GM10266 (cell line): ENCODE measurements around the gene HDDC3.

Experiments used
- DNase-seq: peaks from one replicate; pipeline ENCODE4 v3.0.0; 2012; ENCODE audit errors: extremely low spot score
- TF ChIP-seq, protein P1 (sequence below): IDR thresholded peaks from 2 replicates; pipeline ENCODE4 v1.5.1; 2012; ENCODE audit warnings: mild to moderate bottlenecking, low read depth; ENCODE audit not compliant: control insufficient read depth, insufficient read depth; ENCODE audit errors: missing control alignments

Gene HDDC3

DNA sequence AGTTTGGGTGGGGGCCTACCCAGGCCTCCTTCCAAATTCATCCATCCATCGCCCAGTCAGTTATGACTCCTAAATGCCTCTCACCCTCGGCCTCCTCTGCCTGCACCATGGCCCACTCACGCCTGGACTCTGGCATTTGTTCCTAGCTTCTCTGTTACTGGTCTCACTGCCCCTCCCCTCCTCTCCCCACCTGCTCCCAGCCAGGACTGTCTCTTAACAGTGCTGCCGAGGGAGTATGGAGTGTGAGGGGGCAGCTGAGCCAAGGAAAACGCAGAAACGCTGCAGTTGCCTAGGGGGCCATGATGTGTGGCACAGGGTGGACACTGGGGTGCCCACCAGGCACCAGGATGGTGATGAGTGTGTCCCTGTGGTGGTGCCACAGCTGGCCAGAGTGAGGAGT, 25.4 kb upstream of the HDDC3 start:
- no peak for DNase-seq
- TF ChIP-seq, protein P1, sequence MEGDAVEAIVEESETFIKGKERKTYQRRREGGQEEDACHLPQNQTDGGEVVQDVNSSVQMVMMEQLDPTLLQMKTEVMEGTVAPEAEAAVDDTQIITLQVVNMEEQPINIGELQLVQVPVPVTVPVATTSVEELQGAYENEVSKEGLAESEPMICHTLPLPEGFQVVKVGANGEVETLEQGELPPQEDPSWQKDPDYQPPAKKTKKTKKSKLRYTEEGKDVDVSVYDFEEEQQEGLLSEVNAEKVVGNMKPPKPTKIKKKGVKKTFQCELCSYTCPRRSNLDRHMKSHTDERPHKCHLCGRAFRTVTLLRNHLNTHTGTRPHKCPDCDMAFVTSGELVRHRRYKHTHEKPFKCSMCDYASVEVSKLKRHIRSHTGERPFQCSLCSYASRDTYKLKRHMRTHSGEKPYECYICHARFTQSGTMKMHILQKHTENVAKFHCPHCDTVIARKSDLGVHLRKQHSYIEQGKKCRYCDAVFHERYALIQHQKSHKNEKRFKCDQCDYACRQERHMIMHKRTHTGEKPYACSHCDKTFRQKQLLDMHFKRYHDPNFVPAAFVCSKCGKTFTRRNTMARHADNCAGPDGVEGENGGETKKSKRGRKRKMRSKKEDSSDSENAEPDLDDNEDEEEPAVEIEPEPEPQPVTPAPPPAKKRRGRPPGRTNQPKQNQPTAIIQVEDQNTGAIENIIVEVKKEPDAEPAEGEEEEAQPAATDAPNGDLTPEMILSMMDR, result no peak

DNA sequence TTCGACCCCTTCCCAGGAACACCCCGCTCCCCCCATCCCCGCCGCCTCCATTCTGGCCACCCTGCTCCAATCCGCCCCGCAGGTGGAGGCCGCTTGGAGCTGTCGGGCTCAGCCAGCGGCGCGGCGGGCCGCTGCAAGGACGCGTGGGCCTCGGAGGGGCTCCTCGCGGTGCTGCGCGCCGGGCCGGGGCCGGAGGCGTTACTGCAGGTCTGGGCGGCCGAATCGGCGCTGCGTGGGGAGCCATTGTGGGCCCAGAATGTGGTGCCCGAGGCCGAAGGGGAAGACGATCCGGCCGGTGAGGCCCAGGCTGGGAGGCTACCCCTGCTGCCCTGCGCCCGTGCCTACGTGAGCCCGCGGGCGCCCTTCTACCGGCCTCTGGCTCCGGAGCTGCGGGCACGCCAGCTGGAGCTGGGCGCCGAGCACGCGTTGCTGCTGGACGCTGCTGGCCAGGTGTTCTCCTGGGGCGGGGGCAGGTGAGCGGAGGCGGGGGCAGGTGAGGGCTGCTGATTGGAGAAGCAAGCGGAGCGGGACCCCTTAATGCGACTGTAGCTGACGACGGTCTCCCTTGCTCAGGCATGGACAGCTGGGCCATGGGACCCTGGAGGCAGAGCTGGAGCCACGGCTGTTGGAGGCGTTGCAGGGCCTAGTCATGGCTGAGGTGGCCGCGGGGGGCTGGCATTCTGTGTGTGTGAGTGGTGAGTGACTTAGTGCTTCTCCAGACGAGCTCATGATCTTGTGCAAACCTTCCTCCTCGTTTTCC, 24.9 kb upstream of the HDDC3 start:
- TF ChIP-seq, protein P1, result no peak
- DNase-seq, result no peak

DNA sequence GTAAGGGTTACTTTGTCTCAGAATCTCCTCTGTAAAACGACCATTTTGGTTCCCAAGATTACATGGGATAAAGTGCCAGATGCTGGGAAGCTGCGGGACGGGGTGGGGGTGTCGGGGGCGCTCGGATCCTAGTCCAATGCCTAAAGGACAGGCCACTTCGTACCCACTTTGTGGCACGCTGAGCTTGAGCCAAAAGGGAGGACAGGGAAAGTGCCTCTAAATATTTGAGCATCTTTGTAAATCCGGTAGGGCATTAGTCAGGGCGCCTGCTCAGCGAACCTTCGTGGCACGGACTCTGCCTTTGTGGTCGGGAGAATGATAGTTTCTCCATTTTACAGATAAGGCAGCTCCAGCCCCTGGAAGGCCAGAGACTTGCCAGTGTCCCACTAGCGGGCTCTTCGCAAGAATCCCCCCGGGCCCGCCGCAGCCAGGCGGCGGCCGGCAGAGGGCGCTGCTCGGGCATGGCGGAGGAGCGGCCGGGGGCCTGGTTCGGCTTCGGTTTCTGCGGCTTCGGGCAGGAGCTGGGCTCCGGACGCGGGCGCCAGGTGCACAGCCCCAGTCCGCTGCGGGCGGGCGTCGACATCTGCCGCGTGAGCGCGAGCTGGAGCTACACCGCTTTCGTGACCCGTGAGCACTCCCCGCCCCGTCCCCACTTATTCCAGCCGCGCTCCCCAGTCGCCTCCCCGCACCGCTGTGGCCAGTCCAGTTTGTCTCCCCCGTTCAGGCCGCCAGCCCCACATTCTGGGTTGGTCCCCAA, 24.1 kb upstream of the HDDC3 start:
- DNase-seq, result peak; percentile 92
- TF ChIP-seq, protein P1, result peak; percentile 91

DNA sequence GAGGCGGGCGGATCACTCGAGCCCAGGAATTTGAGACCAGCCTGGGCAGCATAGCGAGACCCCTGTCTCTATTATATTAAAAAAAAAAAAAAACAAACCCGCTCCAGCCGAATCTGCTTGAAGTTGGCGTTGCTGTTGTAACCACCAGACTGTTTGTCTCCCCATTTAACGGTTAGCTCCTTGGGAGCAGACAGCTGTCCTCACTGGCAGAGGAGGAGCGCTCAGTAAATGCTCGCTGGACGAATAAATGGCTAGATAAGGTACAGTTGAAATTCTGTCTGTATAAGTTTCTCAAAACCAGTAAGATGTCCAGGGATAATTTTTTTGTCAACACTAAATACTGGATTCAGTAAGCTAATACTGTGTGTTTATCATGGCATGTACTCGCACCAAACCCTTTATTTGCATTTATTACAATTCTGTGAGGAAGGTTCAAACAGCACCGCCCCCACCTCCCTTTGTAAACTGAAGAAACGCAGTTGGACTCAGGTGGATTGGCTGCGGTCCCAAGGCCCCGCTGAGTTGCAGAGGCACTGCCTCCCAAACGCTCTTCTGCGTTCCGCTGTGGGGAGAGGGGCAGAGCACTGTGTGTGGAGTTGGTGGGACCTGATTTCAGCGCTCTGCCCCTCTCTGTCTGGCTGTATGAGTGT, 23.4 kb upstream of the HDDC3 start:
- DNase-seq, result no peak
- TF ChIP-seq, protein P1, result no peak

DNA sequence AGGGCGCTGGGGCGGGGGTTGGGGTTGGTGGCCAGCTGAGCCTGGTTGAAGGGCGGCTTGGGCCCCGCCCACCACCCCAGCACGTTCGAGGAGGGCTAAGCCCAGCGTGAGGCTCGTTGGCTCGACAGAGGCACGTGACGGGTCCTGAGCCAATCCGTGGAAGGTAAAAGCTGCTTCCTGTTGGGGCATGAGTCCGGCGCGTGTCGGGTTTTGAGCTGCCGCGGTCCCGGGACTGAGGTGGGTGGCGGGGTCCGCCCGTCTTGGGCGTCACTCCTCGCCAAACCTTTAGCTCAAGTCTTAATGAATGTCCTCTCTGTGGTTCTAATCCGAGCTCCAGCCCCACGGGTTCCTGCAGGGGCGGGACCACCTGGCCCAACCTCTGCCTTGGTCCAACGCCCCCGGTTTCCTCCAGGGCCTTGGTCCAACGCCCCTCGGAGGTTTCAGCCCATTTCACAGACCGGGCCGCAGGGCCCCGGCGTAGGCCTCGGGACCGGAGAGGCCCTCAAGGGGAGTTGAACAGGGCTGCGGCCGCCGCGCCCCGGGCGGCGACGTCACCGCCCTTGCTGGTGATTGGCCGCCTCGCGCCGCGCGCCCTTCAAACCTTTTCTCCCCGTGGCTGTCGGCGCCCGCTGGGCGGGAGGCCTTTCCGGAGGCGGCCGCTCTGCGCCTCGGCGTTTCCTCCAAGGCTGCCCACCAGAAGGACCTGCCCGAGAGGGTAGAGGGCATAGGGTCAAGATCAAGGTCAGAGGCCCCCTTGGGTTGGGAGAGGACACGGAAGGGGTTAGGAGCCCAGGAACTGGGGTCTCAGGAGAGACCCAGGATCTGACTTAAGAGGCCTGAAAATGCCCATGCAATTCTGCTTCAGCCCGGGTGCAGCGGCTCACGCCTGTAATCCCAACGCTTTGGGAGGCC, 22.6 kb upstream of the HDDC3 start, which contains the start of gene RCCD1:
Gene RCCD1 (plus strand): TSS at position 173 of the 912 bp plus-strand sequence. CDS start 1,851 bp downstream, outside the sequence.
- DNase-seq, result peak; percentile 99
- TF ChIP-seq, protein P1, result no peak

DNA sequence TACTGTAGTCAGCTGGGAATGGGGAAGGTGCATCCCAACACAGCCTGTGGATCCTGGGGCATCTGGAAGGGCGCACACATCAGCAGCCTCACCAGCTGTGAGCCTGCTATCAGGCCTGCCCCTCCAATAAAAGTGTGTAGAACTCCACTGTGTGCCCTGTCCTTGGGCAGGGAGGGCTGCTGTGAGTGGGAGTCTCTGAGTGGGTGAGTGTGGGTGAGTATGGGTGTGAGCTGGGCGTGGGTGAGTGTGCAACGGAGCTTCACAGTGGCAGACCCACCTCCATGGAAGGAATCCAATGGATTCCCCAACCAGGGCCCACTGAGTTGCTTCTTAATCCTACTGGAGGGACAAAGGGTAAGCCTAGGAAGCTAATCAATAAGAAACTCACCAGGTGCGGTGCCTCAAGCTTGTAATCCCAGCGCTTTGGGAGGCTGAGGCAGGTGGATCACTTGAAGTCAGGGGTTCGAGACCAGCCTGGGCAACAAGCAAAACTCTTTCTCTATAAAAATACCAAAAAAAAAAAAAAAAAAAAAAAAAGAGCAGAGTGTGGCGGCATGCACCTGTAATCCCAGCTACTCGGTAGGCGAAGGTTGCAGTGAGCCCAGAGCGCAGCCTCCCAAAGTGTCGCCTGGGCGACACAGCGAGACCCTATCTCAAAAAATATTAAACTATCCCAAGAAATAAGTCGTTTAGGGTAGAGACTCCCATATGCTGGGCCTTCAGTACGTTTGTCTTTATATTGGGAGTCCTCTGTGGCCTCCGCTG, 21.8 kb upstream of the HDDC3 start:
- no peak for DNase-seq
- TF ChIP-seq, protein P1, result no peak
